NCI-H1436 treated with DMSO at 0.1 percent for 48 hours (cell line): ENCODE measurements around the gene NPAS3.

Source experiments
- DNase-seq: peaks from one replicate; lab custom pipeline; 2025; lab: John Stamatoyannopoulos, UW

NPAS3 gene

GRCh38 chr14:33016613-33017012 lies 77.9 kb downstream of the NPAS3 start:
- no peak for DNase-seq

GRCh38 chr14:33017016-33017415 lies 78.3 kb downstream of the NPAS3 start:
- DNase-seq = no peak

- DNase-seq = no peak
These were observed 80.7 kb downstream of the NPAS3 start for GRCh38 chr14:33019346-33019745.

GRCh38 chr14:33026850-33027430 lies 88.3 kb downstream of the NPAS3 start:
- no peak for DNase-seq

GRCh38 chr14:33029511-33029910 lies 90.8 kb downstream of the NPAS3 start:
- DNase-seq = no peak

GRCh38 chr14:33030386-33030785 lies 91.7 kb downstream of the NPAS3 start:
- DNase-seq = no peak

- DNase-seq = no peak
These were observed 96.9 kb downstream of the NPAS3 start for GRCh38 chr14:33035416-33036194.

- DNase-seq = no peak
These were observed 100.6 kb downstream of the NPAS3 start for GRCh38 chr14:33039311-33039710.

- no peak for DNase-seq
These were observed 101.9 kb downstream of the NPAS3 start for GRCh38 chr14:33040372-33041140.

- DNase-seq = no peak
These were observed 103.9 kb downstream of the NPAS3 start for GRCh38 chr14:33042591-33042990.

- DNase-seq = no peak
These were observed 107.1 kb downstream of the NPAS3 start for GRCh38 chr14:33045760-33046159.

GRCh38 chr14:33052943-33053342 lies 114.3 kb downstream of the NPAS3 start:
- DNase-seq = peak; percentile 71

GRCh38 chr14:33056213-33056612 lies 117.5 kb downstream of the NPAS3 start:
- no peak for DNase-seq

- no peak for DNase-seq
These were observed 118.9 kb downstream of the NPAS3 start for GRCh38 chr14:33057585-33057984.

GRCh38 chr14:33061667-33062325 lies 123.1 kb downstream of the NPAS3 start:
- DNase-seq = no peak

- no peak for DNase-seq
These were observed 123.8 kb downstream of the NPAS3 start for GRCh38 chr14:33062476-33062875.

GRCh38 chr14:33062881-33063280 lies 124.2 kb downstream of the NPAS3 start:
- no peak for DNase-seq

- DNase-seq = no peak
These were observed 124.8 kb downstream of the NPAS3 start for GRCh38 chr14:33063521-33063920.

- no peak for DNase-seq
These were observed 127.0 kb downstream of the NPAS3 start for GRCh38 chr14:33065634-33066033.

- no peak for DNase-seq
These were observed 129.4 kb downstream of the NPAS3 start for GRCh38 chr14:33068040-33068439.

GRCh38 chr14:33068626-33069025 lies 129.9 kb downstream of the NPAS3 start:
- DNase-seq = no peak

- DNase-seq = no peak
These were observed 131.8 kb downstream of the NPAS3 start for GRCh38 chr14:33070475-33070874.
